Keratinocyte (primary cell): ENCODE results near the gene SRP54.

ENCODE experiments used
- EZH2 ChIP-seq: IDR thresholded peaks from one replicate; pipeline ENCODE4 v1.6.1; 2012; ENCODE audit warnings: inconsistent platforms, mild to moderate bottlenecking, low read length, moderate library complexity
- TF ChIP-seq, protein P1 (sequence below), 3 experiments: IDR thresholded peaks in 1 of 3; conservative IDR thresholded peaks in 1 of 3; optimal IDR thresholded peaks in 1 of 3; 2 replicates in 2 of 3; 3 replicates in 1 of 3; pipeline versions ENCODE3 to v1.5.1; 2011; ENCODE audit warnings: low read length in 3 of 3, mild to moderate bottlenecking in 3 of 3, moderate library complexity in 2 of 3, control low read depth in 1 of 3, inconsistent platforms in 1 of 3; ENCODE audit not compliant: insufficient read depth in 2 of 3; ENCODE audit errors: extremely low read depth in 1 of 3

DNA sequence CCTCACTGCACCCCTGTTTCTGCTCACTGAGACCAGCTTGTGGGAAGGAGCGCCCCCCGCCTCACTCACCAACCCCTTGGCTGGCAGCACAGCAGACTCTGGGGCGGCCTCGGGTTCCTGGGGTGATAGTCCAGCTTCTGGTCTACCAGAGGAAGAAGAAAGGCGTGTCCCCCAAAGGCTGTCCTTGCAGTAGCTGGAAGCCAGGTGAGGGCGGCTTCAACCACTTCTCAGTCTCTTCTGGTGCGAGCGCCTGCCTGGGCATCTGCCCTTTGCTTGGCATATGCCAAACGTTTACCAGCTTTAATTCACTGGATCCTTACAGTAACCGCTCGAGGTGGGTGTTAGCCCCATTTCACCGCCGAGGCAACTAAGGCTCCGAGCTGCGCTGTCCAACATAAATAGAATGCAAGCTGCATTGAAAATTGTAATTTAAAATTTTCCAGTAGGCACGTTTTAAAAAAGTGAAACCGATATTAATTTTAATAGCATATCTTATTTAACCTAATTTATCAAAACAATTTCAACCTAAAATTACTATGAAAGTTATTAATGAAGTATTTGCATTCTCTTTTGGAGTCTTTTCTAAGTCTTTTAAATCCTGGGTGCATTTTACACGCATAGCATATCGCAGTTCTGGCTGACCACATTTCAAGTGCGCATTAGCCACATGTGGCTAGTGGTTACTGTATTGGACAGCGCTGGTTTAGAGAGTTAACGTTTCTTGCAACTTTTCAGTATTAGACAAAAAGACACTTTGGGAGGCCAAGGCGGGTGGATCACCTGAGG, 64.2 kb downstream of the SRP54 start:
- TF ChIP-seq, protein P1, sequence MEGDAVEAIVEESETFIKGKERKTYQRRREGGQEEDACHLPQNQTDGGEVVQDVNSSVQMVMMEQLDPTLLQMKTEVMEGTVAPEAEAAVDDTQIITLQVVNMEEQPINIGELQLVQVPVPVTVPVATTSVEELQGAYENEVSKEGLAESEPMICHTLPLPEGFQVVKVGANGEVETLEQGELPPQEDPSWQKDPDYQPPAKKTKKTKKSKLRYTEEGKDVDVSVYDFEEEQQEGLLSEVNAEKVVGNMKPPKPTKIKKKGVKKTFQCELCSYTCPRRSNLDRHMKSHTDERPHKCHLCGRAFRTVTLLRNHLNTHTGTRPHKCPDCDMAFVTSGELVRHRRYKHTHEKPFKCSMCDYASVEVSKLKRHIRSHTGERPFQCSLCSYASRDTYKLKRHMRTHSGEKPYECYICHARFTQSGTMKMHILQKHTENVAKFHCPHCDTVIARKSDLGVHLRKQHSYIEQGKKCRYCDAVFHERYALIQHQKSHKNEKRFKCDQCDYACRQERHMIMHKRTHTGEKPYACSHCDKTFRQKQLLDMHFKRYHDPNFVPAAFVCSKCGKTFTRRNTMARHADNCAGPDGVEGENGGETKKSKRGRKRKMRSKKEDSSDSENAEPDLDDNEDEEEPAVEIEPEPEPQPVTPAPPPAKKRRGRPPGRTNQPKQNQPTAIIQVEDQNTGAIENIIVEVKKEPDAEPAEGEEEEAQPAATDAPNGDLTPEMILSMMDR (optimal IDR thresholded peaks at IDR 0.05 in 1 of 3, IDR thresholded peaks at IDR 0.05 in 1 of 3, conservative IDR thresholded peaks at IDR 0.05 in 1 of 3; ENCODE audit: extremely low read depth in 1 of 3, insufficient read depth in 2 of 3, low read length in 3 of 3): no peak
- no peak for TF ChIP-seq EZH2
